Esophagus squamous epithelium (tissue), 4 donors: ENCODE measurements around the gene PDZK1.
"Not testable (repeated sequence)": the region's sequence is repeated elsewhere in the genome, so short reads cannot be mapped to it uniquely, and the experiment has no call there.

Experiments used
- POLR2A ChIP-seq, 4 donors: fragments of 450-650 bp; IDR thresholded peaks; one replicate each; pipeline ENCODE4 v1.6.1; 2017; ENCODE audit warnings: antibody characterized with exemption in 4 of 4, mild to moderate bottlenecking in 4 of 4, moderate library complexity in 3 of 4
- TF ChIP-seq, protein P1 (sequence below), 6 experiments: fragments of 450-650 bp in 4 of 6; fragments of 200-600 bp in 2 of 6; sonication (generic) in 2 of 6; IDR thresholded peaks; one replicate each; pipeline ENCODE4 v1.5.1; 2016 to 2019; ENCODE audit warnings: antibody characterized with exemption in 6 of 6, mild to moderate bottlenecking in 4 of 6, moderate library complexity in 4 of 6

GRCh38 chr1:145686078-145686477, 21.1 kb downstream of the PDZK1 start:
- TF ChIP-seq, protein P1, sequence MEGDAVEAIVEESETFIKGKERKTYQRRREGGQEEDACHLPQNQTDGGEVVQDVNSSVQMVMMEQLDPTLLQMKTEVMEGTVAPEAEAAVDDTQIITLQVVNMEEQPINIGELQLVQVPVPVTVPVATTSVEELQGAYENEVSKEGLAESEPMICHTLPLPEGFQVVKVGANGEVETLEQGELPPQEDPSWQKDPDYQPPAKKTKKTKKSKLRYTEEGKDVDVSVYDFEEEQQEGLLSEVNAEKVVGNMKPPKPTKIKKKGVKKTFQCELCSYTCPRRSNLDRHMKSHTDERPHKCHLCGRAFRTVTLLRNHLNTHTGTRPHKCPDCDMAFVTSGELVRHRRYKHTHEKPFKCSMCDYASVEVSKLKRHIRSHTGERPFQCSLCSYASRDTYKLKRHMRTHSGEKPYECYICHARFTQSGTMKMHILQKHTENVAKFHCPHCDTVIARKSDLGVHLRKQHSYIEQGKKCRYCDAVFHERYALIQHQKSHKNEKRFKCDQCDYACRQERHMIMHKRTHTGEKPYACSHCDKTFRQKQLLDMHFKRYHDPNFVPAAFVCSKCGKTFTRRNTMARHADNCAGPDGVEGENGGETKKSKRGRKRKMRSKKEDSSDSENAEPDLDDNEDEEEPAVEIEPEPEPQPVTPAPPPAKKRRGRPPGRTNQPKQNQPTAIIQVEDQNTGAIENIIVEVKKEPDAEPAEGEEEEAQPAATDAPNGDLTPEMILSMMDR (IDR thresholded peaks at IDR 0.05): not testable (repeated sequence)
- not testable (repeated sequence) for TF ChIP-seq POLR2A (IDR thresholded peaks at IDR 0.05)
